Stimulated activated CD4-positive, alpha-beta T cell treated with anti-CD3 and anti-CD28 coated beads, Interleukin-2, amount 100 ng/mL, for 24 hours (primary cell): ENCODE data around the gene ESRRB.

Source experiments
- DNase-seq, 2 donors: peaks; one replicate each; pipeline ENCODE4 v3.0.0-alpha.2; 2020

ESRRB gene

DNA sequence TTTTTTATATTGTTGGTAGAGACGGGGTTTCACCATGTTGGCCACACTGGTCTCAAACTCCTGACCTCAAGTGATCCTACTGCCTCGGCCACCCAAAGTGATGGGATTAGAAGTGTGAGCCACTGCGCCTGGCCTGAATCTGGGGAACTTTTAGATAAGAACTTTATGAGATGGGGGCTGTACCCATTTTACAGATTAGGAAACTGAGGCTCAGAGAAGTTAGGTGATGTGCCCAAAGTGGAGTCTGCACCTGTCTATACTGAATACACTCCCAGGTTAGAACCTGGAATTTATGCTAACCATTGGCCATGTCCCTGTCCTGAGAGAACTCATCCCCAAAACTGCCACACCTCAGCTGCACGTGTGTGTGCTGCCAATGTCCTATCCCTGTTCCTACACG is 81.9 kb downstream of the ESRRB start:
- no peak for DNase-seq

DNA sequence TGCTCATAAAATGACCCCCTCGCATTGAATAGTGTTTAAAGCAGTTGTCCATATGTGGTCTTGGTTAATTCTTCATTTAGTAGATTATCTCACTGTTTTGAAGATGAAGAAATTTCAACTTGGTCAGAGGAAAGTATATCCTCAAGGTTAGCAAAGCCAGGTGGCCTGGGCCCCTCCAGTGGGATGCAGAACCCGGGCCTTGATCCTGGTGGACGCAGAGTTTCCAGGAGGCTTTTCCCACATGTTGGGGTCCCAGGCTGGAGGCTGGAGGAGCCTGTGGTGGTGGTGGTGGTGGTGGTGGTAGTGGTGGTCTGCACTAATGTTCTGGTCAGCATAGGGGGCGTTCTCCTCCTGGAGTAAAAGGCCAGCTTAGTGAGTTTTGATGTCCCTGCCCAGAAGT is 85.9 kb downstream of the ESRRB start:
- DNase-seq, result no peak

DNA sequence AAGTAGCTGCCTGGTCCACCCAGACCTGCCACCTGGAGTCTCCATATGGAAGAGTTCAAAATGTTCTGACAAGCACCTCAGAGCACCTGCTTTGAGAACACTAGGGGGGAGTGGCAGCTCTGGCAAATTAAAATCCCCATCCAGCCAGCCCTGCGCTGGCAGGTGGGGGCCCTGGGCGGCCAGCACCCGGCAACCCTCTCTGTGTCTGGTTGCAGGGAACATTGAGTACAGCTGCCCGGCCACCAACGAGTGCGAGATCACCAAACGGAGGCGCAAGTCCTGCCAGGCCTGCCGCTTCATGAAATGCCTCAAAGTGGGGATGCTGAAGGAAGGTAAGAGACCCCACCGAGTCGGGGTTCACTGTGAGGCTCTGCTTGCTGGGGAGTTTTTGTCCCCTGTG is 86.4 kb downstream of the ESRRB start:
- no peak for DNase-seq

GRCh38 chr14:76463105-76463504 is 87.2 kb downstream of the ESRRB start:
- no peak for DNase-seq

DNA sequence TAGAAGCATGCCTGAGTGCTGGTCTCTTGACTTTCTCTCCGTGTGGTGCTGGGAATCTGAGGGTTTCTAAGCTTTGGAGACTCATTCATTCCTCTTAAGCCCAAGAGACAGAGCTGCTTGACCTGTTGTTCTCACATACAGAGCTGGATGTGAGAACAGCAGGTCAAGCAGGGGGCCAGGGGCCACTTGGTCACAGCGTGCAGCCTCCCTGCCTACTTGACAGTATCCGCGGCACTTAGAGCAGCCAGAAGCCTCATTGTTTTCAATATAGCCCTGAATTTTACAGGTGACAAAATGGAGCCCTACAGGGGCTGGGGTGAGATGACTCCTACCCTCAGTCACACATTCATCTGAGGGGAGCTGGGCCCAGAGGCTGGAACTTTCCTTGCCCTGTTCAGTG is 88.9 kb downstream of the ESRRB start:
- no peak for DNase-seq

DNA sequence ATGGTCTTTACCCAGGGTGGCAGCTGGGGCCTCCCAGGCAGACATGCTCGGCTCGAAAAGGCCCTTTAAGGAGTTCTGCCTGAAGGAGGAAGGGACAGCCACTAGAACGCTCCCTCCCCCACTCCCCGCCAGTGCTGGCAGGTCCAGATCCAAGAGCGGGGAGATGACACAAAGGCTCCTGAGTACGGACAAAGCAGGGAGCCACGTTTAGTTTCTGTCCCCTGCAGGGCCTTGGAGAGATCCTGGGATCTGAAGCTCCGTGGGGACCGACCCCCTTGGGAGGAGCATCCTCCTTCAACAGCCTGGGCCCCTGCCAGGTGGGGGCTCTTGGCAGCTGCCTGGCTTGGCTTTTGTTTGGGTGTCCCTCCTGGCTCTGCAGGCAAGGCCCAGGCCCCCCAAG is 89.7 kb downstream of the ESRRB start:
- no peak for DNase-seq

DNA sequence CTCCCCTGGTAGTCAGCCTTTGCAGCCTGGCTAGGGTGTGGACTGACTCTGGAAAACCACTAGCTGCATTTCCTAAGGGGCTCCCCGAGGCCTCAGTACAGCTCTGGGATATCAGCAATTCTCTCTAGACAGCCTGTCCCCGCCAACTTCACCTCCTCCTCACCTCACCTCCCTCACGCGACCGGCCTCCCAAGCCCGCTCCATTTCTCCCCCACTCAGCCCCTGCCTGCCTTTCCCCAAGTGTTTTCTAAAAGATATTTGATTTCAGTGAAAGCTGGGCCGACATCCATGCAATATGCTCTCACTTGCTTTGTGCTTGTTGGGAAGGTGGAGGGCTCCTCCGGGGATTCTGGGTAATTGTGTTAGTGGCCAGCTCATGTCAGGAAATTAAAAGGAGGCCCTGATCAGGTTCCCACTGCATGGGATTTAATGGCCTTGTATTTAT is 91.8 kb downstream of the ESRRB start:
- DNase-seq, result no peak

DNA sequence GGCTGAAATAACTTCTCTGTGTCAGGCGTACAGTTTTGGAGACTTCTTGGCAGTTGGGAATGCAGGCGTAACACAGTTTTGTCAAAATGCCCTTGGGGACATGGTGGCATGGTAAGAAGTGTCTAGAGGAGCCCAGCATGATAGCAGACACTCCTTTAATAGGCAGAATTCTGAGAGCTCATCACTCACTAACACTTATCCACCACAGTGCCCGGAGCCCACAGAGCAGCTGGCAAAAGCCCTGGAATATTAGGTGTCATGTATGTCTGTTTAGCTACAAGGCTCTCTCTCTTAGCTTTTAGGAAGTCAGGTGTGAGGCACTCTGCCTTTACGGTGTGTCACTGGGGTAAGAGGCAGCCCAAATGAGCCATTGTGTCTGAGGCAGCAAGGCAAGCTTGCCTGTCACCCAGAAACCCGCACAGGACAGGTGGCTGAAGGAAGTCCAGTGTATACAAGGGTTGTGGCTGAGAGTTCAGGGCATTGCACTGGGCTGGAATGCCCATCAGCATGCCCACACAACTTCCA is 96.3 kb downstream of the ESRRB start:
- no peak for DNase-seq

- DNase-seq, result no peak
These were observed 97.7 kb downstream of the ESRRB start for GRCh38 chr14:76473481-76474263.

DNA sequence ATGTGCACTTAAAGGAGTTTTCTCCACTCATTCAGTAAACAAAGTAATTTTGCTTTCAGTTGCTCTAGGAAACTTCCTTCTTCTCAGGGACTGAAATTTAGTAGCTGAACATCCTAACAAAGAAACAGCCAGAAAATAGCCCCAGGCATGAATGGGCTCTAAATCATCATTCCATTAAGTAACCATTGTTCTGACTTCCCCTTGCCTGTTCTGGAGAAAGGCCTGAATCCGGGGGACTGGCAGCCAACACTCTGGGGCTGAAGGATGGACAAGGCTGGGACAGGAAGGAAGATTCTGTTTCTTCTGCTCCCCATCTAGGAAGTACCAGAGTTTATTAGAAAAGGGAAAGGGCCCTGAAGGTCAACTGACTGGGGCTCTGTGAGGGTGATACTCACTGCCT is 104.5 kb downstream of the ESRRB start:
- no peak for DNase-seq

- DNase-seq, result no peak
These were observed 108.4 kb downstream of the ESRRB start for GRCh38 chr14:76484355-76484754.

- no peak for DNase-seq
These were observed 110.4 kb downstream of the ESRRB start for GRCh38 chr14:76486251-76486743.

DNA sequence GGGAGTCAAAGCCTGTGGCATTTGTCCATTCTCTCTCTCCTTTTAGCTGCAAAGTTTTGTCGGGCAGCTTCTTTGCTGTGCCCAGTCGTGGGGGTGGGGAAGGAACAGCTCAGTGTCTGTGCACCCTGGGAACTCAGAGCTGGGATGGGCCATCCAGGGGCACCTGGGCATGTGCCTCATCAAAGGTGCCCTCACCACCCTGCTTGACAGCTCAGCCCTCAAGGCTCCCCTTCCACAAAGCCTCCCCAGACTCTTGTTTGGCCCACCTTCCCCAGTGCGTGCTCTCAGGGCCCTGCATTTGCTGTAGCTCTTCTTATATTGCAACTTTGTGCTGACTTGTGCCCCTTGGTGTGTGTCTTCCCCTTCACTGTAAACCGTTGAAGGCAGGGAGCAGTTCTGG is 112.6 kb downstream of the ESRRB start:
- no peak for DNase-seq

GRCh38 chr14:76489667-76490066 is 113.7 kb downstream of the ESRRB start:
- DNase-seq, result no peak

GRCh38 chr14:76490111-76490510 is 114.2 kb downstream of the ESRRB start:
- no peak for DNase-seq

- DNase-seq, result no peak
These were observed 114.8 kb downstream of the ESRRB start for GRCh38 chr14:76490735-76491134.

DNA sequence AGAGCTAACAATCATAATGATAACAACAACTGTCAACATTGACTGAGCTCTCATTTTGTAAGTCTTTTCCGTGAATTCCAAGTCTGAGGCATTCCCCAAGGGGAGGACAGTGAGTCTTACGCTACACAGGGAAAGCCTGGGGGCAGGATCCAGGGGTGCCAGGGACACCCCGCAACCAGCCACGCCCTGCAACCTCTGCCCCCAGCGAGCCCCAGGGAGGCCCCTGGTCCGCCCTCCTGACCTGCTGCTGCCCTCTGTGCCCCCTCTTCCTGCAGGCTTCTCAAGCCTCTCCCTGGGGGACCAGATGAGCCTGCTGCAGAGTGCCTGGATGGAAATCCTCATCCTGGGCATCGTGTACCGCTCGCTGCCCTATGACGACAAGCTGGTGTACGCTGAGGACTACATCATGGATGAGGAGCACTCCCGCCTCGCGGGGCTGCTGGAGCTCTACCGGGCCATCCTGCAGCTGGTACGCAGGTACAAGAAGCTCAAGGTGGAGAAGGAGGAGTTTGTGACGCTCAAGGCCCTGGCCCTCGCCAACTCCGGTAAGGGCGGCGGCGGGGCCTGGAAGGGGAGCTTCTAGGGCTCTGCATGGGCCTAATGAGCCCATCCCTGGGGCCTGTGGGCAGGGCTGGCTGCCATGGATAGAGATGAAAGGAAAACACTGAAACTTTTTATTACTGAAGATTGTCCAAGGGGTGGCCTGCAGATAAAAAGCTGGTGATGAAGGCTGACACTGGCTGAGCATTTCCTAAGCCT is 115.4 kb downstream of the ESRRB start:
- no peak for DNase-seq

DNA sequence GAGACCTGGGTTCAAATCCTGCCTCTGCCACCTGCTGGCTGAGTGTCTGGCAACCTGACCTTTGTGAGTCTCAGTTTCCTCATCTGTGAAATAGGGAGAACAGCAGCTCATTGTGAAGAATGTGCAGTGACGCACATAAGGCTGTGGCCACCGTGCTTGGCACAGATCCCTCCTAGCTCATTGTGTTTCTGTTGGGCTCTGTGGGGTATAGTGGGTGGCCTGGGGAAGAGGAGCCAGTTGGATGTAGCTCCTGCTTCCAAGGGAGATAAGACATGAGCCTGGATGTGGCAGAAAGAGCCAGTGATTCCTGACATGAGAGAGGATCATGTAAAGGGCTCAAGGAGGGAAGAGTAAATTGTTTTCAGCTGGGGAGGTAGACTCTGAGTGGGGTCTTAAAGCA is 120.0 kb downstream of the ESRRB start:
- no peak for DNase-seq

- no peak for DNase-seq
These were observed 120.7 kb downstream of the ESRRB start for GRCh38 chr14:76496595-76496994.

DNA sequence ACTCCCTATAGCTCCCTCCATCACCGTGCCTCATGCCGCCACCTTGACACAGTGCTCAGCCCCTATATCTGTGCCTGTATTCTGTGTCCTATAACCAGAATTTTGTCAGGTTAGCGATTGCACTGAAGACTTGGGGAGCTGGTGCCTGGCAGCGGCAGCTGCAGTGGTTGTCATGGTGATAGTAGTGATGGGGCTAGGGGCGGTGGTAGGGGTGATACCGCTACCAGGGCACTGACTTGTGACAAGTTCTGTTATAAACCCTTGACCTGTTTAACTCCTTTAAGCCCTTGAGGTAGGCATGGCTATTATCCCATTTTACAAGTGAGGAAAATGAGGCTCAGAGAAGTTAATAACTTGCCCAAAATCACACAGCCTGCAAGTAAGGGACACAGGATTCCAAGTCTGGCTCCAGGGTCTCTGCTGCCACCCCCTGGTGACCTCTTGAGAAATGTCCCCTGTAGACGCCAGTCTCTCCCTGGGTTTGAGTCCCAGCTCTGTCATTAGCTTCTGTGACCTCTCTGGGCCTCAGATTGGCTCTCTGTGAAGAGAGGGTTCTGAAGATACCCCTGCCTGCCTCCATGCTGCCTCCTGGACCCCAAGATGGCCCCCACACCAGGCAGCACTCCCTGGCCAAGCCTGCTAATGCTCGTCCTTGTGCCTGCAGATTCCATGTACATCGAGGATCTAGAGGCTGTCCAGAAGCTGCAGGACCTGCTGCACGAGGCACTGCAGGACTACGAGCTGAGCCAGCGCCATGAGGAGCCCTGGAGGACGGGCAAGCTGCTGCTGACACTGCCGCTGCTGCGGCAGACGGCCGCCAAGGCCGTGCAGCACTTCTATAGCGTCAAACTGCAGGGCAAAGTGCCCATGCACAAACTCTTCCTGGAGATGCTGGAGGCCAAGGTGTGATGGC is 121.9 kb downstream of the ESRRB start:
- peak in 1 of 2 donors; percentile 12 for DNase-seq

GRCh38 chr14:76498463-76498935 is 122.6 kb downstream of the ESRRB start:
- DNase-seq, result no peak

DNA sequence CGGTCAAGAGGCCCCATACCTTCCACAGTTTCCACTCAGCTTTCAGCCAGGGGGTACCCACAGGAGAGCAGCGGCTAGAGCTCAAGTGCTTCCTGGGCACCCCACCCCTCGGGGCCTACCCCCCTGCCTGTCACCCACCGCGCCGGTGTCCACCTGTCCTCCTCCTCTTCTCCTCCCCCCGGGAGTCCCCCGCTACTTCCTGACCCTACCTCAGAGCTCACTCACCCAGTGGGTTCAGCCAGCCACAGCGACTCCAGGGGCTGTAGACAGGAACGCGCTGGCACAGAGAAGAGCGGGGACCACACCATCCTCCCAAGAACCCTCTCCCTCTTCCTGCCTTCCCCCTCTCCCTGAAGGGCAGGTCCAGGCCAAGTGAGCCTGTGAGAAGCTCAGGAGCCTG is 123.0 kb downstream of the ESRRB start:
- DNase-seq, result no peak

DNA sequence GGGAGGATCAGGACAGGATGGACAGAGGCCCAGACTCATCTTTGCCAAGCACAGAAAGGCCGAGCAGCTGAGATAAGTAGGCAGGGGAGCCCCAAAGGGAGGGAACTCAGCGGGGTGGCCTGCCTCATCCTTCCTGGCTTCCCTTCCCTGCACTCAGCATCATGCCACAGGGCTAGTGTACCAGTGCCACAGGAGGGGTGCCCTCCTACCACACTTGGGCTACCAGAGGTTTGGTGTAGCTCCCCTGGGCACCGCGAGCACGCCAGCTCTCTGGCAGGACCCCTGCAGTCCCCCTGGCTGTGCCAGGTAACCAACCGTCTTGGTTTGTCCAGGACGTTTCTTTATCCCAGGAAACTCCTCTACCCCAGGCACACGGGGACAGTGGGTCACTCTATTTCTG is 123.5 kb downstream of the ESRRB start:
- DNase-seq, result no peak
